Right hindlimb (tissue), 1 donor: ENCODE measurements around the gene OMA1.

ENCODE experiments used
- DNase-seq: peaks from one replicate; pipeline ENCODE4 v3.0.0-alpha.2; 2018

Gene OMA1

GRCh38 chr1:58456470-58456869 is 90.1 kb downstream of the OMA1 start:
- DNase-seq = no peak

- DNase-seq = no peak
Measured at GRCh38 chr1:58454807-58455206, 91.7 kb downstream of the OMA1 start.

- no peak for DNase-seq
Measured at GRCh38 chr1:58454385-58454784, 92.1 kb downstream of the OMA1 start.

GRCh38 chr1:58451560-58452191 is 94.8 kb downstream of the OMA1 start:
- no peak for DNase-seq

- DNase-seq = no peak
Measured at GRCh38 chr1:58447886-58448285, 98.6 kb downstream of the OMA1 start.

GRCh38 chr1:58447042-58447441 is 99.5 kb downstream of the OMA1 start:
- no peak for DNase-seq

- no peak for DNase-seq
Measured at GRCh38 chr1:58446368-58446767, 100.2 kb downstream of the OMA1 start.

GRCh38 chr1:58443986-58444868 is 102.3 kb downstream of the OMA1 start:
- DNase-seq = no peak

GRCh38 chr1:58442114-58442513 is 104.4 kb downstream of the OMA1 start:
- no peak for DNase-seq

GRCh38 chr1:58441699-58442098 is 104.8 kb downstream of the OMA1 start:
- no peak for DNase-seq

GRCh38 chr1:58440696-58441095 is 105.8 kb downstream of the OMA1 start:
- DNase-seq = no peak

GRCh38 chr1:58439946-58440345 is 106.6 kb downstream of the OMA1 start:
- DNase-seq = no peak

GRCh38 chr1:58438468-58438867 is 108.1 kb downstream of the OMA1 start:
- no peak for DNase-seq

GRCh38 chr1:58437623-58438022 is 108.9 kb downstream of the OMA1 start:
- no peak for DNase-seq

- DNase-seq = no peak
Measured at GRCh38 chr1:58436615-58437297, 109.8 kb downstream of the OMA1 start.

GRCh38 chr1:58435376-58435775 is 111.2 kb downstream of the OMA1 start:
- no peak for DNase-seq

- no peak for DNase-seq
Measured at GRCh38 chr1:58434607-58435006, 111.9 kb downstream of the OMA1 start.

GRCh38 chr1:58434181-58434580 is 112.3 kb downstream of the OMA1 start:
- no peak for DNase-seq

GRCh38 chr1:58432851-58433668 is 113.5 kb downstream of the OMA1 start:
- DNase-seq = peak; percentile 30

- DNase-seq = no peak
Measured at GRCh38 chr1:58431901-58432620, 114.5 kb downstream of the OMA1 start.
